ENCODE data around the gene PEAK1. TPM values are rescaled to one million over a fixed set of nuclear protein-coding genes. Genes with fewer than 3 reads are reported as not detected.

Gene PEAK1
- total RNA-seq, 4 donors from 2014 or later, result 37.8 to 75.3 (median 55.0) TPM

- DNase-seq (ENCODE audit: low spot score), result no peak
- TF ChIP-seq, protein P1, sequence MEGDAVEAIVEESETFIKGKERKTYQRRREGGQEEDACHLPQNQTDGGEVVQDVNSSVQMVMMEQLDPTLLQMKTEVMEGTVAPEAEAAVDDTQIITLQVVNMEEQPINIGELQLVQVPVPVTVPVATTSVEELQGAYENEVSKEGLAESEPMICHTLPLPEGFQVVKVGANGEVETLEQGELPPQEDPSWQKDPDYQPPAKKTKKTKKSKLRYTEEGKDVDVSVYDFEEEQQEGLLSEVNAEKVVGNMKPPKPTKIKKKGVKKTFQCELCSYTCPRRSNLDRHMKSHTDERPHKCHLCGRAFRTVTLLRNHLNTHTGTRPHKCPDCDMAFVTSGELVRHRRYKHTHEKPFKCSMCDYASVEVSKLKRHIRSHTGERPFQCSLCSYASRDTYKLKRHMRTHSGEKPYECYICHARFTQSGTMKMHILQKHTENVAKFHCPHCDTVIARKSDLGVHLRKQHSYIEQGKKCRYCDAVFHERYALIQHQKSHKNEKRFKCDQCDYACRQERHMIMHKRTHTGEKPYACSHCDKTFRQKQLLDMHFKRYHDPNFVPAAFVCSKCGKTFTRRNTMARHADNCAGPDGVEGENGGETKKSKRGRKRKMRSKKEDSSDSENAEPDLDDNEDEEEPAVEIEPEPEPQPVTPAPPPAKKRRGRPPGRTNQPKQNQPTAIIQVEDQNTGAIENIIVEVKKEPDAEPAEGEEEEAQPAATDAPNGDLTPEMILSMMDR (IDR thresholded peaks at IDR 0.05), result no peak
- ATAC-seq (ENCODE audit: low FRiP score), result no peak
These were observed 28.4 kb downstream of the PEAK1 start for GRCh38 chr15:77391372-77391951.

- TF ChIP-seq, protein P1 (IDR thresholded peaks at IDR 0.05), result no peak
- ATAC-seq (ENCODE audit: low FRiP score), result no peak
- no peak for DNase-seq (ENCODE audit: low spot score)
These were observed 32.4 kb downstream of the PEAK1 start for GRCh38 chr15:77387365-77388105.

DNA sequence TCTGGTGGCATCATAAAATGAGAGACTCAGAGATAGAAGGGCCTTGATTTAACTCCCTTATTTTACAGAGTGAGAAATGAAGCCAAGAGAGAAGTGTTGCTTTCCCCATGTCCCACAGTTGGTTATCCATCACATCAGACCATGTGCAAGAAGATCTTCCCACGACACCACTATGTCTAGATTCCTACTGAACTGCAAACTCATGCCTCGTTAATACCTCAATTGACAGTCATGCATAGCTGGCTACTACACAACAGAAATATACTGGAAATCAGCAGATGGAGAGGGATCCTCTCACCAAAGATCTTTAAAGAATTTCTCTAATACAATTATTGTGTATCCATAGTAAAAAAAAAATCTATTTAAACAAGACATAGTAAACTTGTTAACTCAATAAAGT lies 33.3 kb downstream of the PEAK1 start:
- ATAC-seq (ENCODE audit: low FRiP score) (no peak), DNase-seq (ENCODE audit: low spot score) (no peak)
- TF ChIP-seq, protein P1 (IDR thresholded peaks at IDR 0.05), result no peak

GRCh38 chr15:77384589-77385359 lies 35.1 kb downstream of the PEAK1 start:
- no peak for ATAC-seq (ENCODE audit: low FRiP score)
- DNase-seq (ENCODE audit: low spot score), result no peak
- TF ChIP-seq, protein P1 (IDR thresholded peaks at IDR 0.05), result no peak

DNA sequence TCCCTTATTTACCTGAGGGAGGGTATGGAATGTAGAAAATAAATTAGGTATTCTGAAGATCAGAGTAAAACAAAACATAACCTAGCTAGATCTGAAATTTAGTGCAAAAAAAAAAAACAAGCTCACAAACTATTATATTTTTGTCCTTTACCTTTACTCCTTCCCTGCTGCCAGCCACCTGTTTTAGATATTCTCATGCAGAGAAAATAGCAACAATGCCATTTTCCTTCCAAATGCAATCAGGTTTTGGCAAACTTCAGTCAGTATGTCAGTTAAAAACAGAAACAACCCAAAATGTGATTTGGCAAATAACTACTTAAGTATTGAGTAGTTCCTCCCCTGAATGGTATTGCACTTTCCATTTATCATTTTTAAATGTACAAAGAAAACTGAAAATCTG lies 35.8 kb downstream of the PEAK1 start:
- no peak for ATAC-seq (ENCODE audit: low FRiP score)
- no peak for DNase-seq (ENCODE audit: low spot score)
- TF ChIP-seq, protein P1 (IDR thresholded peaks at IDR 0.05), result no peak

DNA sequence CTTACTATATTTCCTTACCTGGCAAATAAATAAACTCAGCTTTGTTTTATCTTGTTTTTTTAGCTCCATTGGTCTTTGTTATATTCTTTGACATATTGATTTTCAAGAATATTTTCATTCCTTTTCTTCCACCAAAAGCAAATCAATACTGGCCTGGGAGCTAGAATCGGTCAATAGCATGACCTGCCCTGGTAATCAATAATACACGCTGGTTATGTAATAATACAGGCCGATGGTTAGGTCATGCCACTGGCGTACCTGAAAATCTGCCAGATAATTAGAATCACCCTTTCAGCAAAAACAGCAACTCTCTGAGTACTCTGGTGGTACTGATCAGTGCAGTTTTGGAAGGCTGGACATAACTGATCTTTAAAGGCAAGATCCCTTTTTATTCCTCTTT lies 39.9 kb downstream of the PEAK1 start:
- DNase-seq (ENCODE audit: low spot score) (no peak), ATAC-seq (ENCODE audit: low FRiP score) (no peak)
- TF ChIP-seq, protein P1 (IDR thresholded peaks at IDR 0.05), result no peak

Measured in omental fat pad (tissue), 4 donors.